Left forelimb (tissue), 1 donor: ENCODE measurements around the gene GPRC5A.

Source experiments
- DNase-seq: peaks from one replicate; pipeline ENCODE4 v3.0.0-alpha.2; 2018; ENCODE audit warnings: low spot score

Gene GPRC5A

DNA sequence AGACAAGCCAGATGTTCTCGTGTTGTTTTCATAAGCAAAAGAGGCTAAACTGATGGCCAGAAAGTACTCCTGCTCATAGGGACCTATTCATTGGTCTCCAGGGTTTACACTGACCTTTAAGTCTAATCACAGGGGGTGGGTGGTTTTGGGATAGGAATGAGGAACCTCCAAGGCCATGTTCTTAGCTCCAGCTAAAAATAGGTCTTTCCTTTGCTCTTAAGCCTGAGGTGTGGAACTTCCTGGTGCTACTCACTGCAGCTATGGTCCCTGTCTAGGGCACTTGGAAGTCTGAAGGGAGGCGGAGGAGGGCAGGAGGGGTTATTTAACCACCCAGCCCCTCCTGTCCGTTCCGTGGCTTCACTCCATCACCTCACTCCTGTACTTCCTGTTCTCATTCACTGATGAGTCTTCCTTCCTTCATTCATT is 18.6 kb downstream of the GPRC5A start:
- DNase-seq: no peak

DNA sequence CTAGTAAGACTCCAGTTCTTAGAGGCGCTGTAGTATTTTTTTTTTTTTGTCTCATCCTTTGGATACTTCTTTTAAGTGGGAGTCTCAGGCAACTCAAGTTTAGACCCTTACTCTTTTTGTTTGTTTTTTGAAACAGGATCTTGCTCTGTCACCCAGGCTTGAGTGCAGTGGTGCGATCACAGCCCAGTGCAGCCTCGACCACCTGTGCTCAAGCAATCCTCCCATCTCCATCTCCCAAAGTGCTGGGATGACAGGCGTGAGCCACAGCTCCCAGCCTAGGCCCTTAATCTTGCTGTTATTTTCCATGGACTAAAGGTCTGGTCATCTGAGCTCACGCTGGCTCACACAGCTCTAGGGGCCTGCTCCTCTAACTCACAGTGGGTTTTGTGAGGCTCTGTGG is 21.3 kb downstream of the GPRC5A start:
- DNase-seq: no peak

DNA sequence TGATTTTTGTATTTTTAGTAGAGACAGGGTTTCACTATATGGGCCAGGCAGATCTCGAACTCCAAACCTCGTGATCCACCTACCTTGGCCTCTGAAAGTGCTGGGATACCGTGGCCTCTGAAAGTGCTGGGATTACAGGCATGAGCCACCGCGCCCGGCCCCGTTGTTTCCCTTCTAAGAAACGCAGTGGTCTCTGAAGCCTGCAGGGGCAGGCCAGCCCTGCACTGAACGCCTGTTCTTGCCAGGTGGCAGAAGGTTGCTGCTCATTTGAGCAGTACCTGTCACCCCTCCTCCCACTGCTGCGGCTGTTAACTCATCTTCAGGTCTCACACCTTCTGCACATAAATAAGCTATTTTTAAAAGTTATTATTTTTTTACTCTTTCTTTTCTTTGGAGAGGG is 24.3 kb downstream of the GPRC5A start:
- DNase-seq: no peak

DNA sequence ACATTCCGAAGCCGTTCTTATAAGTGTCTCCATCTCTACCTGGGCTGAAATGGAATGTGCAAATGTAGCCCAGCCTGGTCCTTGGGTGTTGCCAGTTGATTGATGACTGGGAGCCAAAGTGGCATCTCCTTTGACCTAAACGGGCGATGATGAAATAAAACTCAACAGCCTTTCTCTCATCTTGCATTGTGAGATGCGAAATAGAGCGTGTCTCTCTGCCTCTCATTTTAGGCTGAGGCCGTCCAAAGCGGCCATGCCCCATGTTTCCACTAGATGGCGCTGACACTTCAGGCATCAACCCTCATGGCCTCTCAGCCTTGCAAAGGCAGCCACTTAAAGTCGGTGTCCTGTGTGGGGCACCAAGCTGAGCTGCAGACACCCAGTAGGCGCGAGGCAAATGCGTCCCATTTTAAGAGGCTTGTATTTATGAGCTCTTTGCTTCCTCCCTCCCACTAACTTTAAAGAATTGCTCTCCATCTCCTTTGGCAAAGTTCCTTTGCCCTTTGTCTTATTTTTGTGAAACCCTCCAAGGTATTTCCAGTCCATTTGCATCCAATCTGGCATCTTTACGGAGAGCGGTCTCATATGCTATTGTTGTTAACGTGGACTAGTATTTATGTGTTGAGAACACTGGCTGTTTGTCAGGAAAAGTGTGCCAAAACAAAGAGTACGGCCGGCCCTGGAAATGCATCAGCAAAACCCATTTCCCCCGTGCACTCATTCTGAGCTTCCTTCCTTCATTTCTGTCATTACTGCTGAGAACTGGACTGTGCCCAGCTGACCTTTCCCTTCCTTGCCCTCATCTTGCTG is 25.0 kb downstream of the GPRC5A start:
- DNase-seq: peak; percentile 91

DNA sequence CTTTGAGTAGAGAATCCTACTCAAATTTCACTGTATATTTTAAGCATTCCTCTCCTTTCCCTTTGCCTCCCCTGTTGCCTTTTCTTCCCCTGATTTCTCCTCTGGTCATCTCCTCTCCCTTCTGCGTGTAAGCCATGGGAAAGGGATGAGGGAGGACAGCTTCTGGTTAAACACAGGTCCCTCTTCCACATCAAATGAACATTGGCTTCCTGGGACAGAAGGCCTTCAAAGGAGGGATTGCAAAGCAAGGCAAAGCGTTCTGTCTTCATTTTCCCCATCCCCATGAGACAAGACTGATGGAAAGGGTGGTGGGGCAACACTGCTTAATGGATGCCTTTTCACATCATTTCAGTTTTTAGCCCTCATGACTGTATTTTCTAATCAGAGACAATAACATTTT is 26.2 kb downstream of the GPRC5A start:
- no peak for DNase-seq

DNA sequence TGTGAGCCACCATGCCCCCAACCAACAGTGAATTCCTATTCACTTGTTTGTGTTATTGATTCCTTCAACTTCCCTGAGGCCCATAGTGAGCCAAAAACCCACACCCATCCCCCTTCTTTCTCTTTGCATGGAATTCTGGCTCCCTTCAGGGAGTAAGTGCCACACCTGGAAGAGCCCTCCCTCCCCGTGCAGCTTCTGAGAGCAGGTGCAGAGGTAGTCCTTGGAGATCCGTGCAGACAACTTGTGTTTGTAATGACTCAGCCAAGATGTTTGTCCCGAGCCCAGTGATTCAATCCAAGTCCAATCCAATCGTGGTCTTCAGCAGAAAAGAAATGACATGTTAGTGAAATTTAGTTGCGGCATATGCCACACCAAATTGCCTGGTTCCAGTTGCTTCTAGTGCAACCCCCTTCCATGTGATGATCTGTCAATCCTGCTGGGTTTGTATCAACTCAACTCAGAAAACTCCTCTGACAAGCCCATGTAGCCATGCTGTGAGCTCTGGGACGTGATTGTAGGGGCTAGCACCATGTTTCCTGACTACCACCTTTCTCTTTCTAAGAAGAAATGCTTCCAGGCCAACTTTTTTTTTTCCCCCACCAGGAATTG is 27.5 kb downstream of the GPRC5A start:
- no peak for DNase-seq

DNA sequence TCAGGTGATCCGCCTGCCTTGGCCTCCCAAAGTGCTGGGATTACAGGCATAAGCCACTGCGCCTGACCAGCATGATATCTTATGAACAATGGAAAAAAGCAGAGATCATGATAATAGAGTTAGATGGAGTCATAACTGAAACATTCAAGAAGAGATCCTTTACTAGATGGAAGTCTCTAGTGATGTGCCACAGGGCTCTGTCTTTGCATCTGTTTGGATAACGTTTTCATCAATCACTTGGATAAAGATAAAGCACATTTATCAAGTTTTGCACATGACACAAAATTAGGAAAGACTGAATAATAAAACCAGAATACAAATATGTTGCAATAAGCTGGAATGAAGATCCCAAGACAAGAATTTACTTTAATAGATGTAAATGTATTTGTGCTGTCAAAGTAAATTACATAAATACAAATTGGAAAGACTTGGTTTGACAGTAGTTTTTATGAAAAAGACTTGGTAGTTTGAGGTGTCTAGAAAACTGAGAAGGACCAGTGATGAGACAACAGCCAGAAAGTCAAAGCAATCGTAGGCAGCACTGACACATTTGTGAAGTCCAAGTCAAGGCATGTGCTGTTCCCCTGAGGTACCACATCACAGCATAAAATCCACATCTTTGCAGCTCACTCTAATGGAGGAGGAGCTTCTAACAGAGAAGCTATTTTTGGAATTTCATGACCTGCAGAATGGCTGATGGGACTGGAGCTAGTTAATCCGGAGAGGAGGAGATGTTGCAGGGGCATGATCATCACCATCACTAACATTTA is 28.5 kb downstream of the GPRC5A start:
- DNase-seq: no peak

DNA sequence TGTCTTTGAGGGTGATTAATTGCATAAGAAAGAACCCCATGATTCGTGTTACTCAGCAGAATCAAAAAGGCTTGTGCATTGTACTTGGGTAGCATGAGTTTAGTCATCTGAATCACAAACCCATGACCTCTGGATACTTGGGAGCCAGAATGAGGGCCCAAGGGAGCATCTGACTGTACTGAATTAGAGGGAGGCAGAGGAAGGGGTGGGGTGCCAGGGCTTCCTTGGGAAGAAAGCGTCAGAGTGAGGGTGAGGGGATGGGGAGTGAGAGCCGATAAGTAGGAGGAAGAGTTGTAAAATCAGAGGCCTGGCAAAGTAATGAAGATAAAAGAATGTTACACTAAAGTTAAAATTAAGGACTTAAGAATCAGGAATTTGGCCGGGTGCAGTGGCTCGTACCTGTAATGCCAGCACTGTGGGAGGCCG is 30.8 kb downstream of the GPRC5A start:
- no peak for DNase-seq

DNA sequence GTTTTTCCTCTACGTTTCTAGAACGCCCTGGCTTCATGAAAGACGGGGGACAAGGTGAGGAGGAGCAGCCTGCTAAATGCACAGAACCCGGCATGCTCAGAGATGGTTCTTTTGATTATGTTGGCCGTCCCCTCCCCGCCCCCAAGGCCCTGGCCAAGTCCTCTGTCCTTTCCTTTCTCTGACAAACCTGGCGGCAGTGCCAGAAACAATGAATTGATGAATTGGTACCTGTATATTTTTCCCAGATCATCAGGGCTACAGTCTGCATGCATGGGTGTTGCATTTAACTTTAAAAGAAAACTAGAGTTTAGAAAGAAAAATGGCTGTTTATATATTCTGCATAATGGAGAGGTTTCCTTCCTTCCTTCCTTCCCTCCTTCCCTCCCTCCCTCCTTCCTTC is 31.6 kb downstream of the GPRC5A start:
- no peak for DNase-seq

DNA sequence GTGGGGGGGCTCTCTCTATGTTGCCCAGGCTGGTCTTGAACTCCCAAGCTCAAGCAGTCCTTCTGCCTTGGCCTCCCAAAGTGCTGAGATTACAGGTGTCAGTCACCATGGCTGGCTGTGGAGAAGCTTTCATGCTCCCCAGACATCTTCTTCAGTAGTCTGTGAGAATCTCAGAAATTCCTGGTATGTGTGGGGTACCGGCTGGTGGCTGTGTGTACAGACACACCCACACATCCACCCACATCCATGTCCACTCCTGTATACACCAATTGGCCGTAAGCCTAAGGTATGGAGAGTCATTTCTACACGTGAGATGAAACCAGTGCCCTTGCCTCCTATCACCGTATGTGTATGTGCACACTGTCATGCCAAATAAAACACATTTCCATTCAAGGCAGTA is 32.8 kb downstream of the GPRC5A start:
- DNase-seq: no peak

DNA sequence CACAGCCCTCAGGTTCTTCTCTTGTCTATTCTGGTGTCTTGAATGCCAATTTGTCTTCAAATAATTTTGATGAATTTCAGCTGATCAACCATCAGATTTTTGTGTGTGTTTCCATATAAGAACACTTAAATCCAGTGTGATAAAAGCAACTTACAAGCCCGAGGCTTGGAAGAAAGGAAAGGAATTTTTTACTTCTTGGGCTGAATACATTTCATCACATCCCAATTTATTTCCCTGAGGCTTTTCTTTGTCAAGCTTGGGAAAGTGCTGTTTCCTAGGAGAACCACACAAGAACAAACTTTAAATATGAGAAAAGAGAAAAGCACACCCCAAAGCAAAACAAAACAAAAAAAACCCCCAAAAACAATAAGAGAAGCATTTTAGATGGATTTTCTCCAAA is 34.0 kb downstream of the GPRC5A start:
- no peak for DNase-seq

DNA sequence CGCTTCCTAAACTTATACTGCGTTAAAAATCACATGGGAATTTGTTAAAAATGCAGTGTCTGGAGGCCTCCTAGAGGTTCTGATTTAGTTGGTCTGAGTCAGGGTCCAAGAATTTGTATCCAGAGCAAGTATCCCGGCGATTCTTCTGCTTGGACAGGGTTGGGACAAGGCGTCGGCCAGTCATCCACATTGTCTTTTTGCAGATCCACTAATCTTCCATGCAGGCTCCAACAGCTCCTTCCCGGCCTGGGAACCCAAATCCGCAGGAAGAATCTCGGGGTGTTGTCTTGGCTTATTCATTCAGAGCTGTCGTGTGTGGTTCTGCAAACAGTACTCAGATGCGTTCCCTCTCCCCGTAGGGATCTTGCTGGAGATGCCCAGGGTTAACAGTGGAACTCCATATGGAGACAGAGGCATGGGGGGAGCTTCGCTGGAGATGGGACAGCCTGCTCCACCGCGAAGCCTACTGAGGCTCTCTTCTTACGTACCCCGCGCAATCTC is 35.3 kb downstream of the GPRC5A start:
- DNase-seq: no peak

DNA sequence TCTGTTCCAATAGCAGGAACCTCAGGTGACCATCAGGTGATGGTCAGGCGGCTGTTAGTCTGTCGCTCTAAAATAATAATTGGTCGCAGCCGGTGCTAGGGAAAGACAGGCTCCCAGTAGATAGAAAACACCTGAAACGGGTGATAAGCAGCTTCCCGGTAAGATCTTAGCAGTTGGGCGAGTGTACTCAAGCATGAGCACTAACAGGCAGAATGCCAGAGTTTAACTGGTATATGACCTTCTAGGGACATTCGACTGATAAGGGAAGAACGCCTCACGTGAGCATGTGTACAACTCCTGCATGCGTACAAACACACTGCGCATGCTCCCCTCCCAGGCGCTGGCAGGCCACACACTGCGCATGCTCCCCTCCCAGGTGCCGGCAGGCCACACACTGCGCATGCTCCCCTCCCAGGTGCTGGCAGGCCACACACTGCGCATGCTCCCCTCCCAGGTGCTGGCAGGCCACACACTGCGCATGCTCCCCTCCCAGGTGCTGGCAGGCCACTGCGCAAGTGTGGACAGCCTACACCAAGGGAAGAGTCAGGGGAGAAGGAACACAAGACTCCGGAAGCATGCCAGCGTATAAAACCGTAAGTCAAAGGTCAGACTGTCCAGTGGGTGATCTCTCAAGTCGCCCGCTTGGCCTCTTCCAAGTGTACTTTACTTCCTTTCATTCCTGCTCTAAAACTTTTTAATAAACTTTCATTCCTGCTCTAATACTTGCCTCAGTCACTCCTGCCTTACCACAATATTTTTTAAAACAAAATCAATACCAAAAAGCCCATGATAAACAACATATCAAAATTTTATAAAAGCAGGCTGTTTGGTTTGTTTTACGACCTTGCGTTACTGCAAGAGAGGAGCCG is 36.1 kb downstream of the GPRC5A start:
- no peak for DNase-seq

DNA sequence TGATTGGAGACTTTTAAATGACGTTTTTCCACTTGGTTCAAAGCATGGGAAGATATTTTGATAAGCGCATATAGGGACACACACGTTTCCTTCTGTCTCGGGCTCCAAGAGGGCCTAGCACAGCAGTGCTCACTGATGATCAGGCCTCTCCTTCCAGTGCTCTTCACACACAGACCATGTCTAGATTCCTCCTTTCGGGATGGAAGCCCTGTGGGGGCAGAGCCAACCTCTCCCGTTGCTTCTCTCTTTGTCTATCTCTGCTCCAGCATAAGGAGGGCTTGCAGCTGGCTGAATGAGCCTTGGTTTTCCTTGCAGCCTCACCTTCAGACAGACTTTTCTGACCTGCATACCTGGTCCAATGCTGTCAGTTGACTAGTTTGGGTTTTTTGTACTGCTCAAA is 38.3 kb downstream of the GPRC5A start:
- DNase-seq: no peak

DNA sequence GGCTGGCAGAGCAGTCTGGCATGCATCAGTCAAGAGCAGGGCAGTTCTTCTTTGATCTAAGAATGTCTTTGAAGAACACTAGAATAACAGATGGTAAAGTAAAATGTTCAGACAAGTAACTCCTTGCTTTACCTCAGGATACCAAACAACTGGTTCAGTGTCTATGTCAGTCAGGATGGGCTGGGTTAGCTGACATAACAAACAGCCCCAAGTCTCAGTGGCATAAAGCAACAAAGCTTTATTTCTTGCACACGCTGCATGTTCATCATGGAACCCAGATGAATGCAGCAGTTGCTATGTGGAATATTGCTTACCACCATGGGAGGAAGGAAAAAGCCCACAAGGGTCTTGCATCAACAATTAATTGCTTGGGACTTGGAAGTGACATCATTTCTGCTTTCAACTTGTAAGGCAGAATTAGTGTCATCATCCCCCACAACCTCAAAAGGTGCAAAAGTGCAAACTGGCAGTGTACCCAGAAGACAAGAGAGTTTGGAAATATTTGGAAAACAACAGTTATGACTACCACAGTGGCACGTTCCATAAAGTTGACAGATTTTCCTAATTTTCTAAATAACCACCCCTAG is 39.4 kb downstream of the GPRC5A start:
- no peak for DNase-seq

DNA sequence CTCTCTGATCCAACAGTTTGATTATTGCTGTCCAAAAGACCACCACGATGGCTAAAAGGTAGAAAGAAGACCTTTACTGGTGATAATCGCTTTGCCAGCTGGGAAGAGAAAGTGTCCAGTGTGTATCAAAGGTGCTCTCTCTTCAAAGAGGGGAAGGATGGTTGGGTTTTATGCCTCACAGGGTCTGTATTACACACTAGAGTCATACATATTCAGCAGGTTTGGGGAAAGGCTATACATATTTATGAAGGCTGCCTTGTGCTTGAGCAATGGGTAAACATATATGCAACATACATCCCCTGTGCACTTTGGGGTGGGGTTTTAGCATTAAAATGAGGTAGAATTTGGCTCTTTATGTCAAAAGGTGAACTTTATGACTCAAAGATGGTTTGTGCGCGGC is 42.4 kb downstream of the GPRC5A start:
- no peak for DNase-seq

DNA sequence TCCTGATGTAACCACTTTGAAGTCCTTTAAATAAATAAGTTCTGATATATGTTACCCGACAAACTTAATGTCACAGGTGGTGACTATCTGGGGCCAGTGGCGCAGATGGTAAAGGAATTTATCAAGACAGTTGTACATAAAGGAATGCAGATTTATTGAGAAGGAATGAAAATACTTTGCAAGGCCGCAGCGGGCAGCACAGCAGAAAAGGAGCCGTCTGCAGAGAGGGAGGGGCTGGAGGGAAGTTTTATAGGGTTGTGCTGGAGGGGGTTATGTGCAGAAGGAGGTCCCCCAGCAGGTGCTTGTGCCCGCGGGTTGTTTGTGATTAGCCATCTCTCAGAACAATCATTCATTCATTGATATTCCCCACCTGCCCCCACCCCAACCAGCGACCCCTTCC is 43.2 kb downstream of the GPRC5A start:
- no peak for DNase-seq

DNA sequence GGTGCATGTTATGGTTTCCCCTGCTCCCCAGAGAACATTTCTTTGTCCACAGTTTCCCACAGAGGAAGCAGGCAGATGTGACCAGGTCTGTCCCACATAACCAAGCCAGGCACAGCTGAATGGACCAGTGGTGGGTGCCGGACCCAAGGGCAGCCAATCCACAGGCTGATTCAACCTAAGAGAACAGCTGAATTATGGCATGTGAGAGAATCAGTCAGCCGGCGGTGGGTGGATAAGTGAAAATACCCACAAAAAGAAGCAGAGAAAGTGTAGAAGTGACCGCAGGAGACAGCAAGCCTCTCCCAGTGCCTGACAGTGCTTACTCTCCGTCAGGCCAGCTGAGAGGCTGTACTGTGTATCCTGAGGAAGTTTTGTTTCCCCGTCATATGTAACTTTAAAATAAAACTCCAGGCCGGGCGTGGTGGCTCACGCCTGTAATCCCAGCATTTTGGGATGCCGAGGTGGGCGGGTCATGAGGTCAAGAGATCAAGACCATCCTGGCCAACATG is 45.7 kb downstream of the GPRC5A start:
- no peak for DNase-seq

DNA sequence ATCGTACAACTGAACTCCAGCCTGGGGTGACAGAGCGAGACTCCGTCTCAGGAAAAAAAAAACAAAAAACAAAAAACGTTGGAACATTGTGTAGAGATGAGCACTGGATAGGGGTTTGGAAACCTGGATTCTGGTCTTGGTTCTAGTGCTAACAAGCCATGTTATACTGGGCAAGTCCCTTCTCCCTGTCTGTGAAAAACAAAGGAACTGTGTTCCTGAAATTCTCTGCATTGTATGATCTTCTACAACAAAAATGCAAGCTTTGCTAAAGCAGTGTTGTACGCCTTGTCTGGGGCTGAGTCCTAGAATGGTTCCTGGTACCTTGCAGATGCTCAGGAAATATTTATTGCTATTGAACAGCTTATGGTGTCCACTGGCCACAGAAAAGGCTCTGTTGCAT is 47.2 kb downstream of the GPRC5A start:
- no peak for DNase-seq

DNA sequence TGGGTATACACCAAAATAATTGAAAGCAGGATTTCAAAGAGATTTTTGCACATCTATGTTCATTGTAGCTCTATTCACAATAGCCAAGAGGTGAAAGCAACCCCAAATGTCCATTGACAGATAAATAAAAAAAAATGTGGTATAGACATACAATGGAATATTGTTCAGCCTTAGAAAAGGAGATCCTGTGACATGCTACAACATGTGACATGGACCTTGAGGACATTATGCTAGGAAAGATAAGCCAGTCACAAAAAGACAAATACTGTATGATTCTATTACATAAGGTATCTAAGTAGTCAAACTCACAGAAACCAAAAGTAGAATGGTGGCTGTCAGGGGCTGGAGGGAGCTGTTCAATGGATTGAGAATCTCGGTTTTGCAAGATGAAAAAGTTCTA is 48.5 kb downstream of the GPRC5A start:
- DNase-seq: no peak
